22Rv1 (cell line): ENCODE results near the gene CDC23.

Experiments
- CTCF ChIP-seq: fragments of 450-650 bp; IDR thresholded peaks from 2 replicates; pipeline ENCODE4 v1.5.1; 2017; ENCODE audit warnings: mild to moderate bottlenecking
- ZFX ChIP-seq: fragments of 450-650 bp; IDR thresholded peaks from 2 replicates; pipeline ENCODE4 v1.6.1; 2017; ENCODE audit warnings: antibody characterized with exemption, borderline replicate concordance

- no peak for TF ChIP-seq CTCF
- TF ChIP-seq ZFX = no peak
Measured at GRCh38 chr5:138230981-138231589, 18.0 kb upstream of the CDC23 start.
